ENCODE data around the gene ZDHHC7. TPM values are rescaled to one million over a fixed set of nuclear protein-coding genes. Genes with fewer than 3 reads are reported as not detected.

ZDHHC7 gene
- total RNA-seq, 1 experiment from 2014 or later: 39.1 TPM

GRCh38 chr16:85041219-85042166 lies 30.2 kb upstream of the ZDHHC7 start:
- no peak overlapping the region for H3K4me2 ChIP-seq (ENCODE audit: insufficient read depth, insufficient read length, low read length)
- WGBS (ENCODE audit: extremely low coverage, insufficient read length, low lambda C conversion rate): no CpG with 5 or more reads among the region's 27 CpGs
- H3K27ac ChIP-seq (ENCODE audit: insufficient read length, low read depth, low read length): no peak overlapping the region
- no peak overlapping the region for H2BK120ac ChIP-seq (ENCODE audit: low read depth, low read length, poor library complexity, severe bottlenecking)
- H3K9me3 ChIP-seq (ENCODE audit: control insufficient read depth, low read depth, low read length): no peaks in the 10 kb centered on the region
- H2BK12ac ChIP-seq (ENCODE audit: insufficient read length, low read depth, low read length): no peak overlapping the region
- Mint-ChIP-seq H3K4me1 (no peaks in the 10 kb centered on the region), H3K27ac (no peak overlapping the region), H3K36me3 (ENCODE audit: insufficient read depth in 1 of 3, low read depth in 3 of 3) (no peaks in the 10 kb centered on the region), H3K9me3 (no peaks in the 10 kb centered on the region), H3K4me3 (no peak overlapping the region), H3K27me3 (ENCODE audit: low read depth) (peaks cover 12% of the 10 kb centered on the region)
- TF ChIP-seq CTCF (conservative IDR thresholded peaks at IDR 0.05): no peak
- no peaks in the 10 kb centered on the region for H4K20me1 ChIP-seq (ENCODE audit: control insufficient read depth, insufficient read depth, insufficient read length)
- no peak for DNase-seq
- H4K91ac ChIP-seq (ENCODE audit: insufficient read length, low read depth, low read length): no peak overlapping the region
- H3K23ac ChIP-seq (ENCODE audit: insufficient read length, low read depth, low read length): no peak overlapping the region
- H3K14ac ChIP-seq (ENCODE audit: insufficient read depth, low read length): no peak overlapping the region
- no peak overlapping the region for H2BK20ac ChIP-seq (ENCODE audit: low read depth, low read length, poor library complexity, severe bottlenecking)
- no peaks in the 10 kb centered on the region for H3K79me1 ChIP-seq (ENCODE audit: insufficient read depth, low read depth, low read length, poor library complexity, severe bottlenecking)
- H3T11ph ChIP-seq (ENCODE audit: low read length): no peak overlapping the region
- H3K9ac ChIP-seq (ENCODE audit: extremely low read depth, insufficient read length, low read length): no peak overlapping the region
- H2BK5ac ChIP-seq (ENCODE audit: insufficient read length, low read length): no peak overlapping the region
- no peaks in the 10 kb centered on the region for H3K23me2 ChIP-seq (ENCODE audit: insufficient read length, low read depth, low read length, poor library complexity, severe bottlenecking)
- H3K18ac ChIP-seq (ENCODE audit: insufficient read length, low read depth, low read length): no peak overlapping the region
- H3K4me1 ChIP-seq (ENCODE audit: insufficient read depth, low read length): no peaks in the 10 kb centered on the region; the same call in 1 of the 2 replicates
- H3K79me2 ChIP-seq (ENCODE audit: insufficient read depth, low read length): no peaks in the 10 kb centered on the region
- H2AFZ ChIP-seq (ENCODE audit: low read length): no peak overlapping the region
- no peak overlapping the region for H2BK15ac ChIP-seq (ENCODE audit: low read depth, low read length)
- H3K56ac ChIP-seq (ENCODE audit: insufficient read length, low read depth, low read length): no peak overlapping the region
- no peak overlapping the region for H4K5ac ChIP-seq (ENCODE audit: insufficient read length, low read depth, low read length)
- H3K4ac ChIP-seq (ENCODE audit: low read depth, low read length): no peak overlapping the region
- no peaks in the 10 kb centered on the region for H3K27me3 ChIP-seq (ENCODE audit: insufficient read depth, low read length)
- no peak overlapping the region for H4K8ac ChIP-seq (replicated peaks; ENCODE audit: insufficient read length, low read depth, low read length)
- no peak overlapping the region for H2AK5ac ChIP-seq (ENCODE audit: insufficient read length, low read length)

All from H9 (cell line).